SU-DHL-6 (cell line): ENCODE measurements around the gene NOB1.

ENCODE experiments used
- CTCF ChIP-seq: fragments of 200-600 bp; sonication (generic); IDR thresholded peaks from one replicate; pipeline ENCODE4 v1.5.1; 2017; ENCODE audit warnings: antibody characterized with exemption, mild to moderate bottlenecking, low read length, moderate library complexity; ENCODE audit not compliant: insufficient read depth, poor library complexity, severe bottlenecking
- EZH2phosphoT487 ChIP-seq: fragments of 200-600 bp; sonication (generic), shearing (Covaris generic); conservative IDR thresholded peaks from 2 replicates; pipeline ENCODE4 v1.6.1; 2018; ENCODE audit warnings: mild to moderate bottlenecking, antibody characterized with exemption, low read length, moderate library complexity, mixed read lengths

DNA sequence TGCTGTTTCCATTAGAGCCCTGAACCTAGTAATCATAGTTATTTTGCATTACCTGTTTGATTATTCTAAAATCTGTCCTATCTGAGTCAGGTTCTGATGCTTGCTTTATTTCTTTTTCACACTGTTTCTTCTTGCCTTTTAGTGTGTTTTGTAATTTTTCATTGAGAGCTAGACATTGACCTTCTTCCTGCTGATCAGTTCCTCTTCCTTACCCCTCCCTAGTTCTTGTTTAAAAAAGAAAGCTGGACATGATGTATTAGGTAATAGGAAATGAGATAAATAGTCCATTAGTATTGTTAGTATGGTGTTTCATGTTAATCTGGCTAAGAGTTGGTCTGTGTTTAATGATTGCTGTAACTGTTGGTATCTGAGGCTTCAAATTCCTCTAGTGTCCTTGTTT, 20.8 kb upstream of the NOB1 start:
- TF ChIP-seq CTCF (no peak), EZH2phosphoT487 (no peak)
